ENCODE measurements around the gene CEP72. TPM values are rescaled to one million over a fixed set of nuclear protein-coding genes. Genes with fewer than 3 reads are reported as not detected.

The CEP72 gene
- total RNA-seq, 1 experiment from 2014 or later, result 24.8 TPM

- no peak overlapping the region for H3K56ac ChIP-seq (ENCODE audit: insufficient read length, low read depth, low read length)
- no peak overlapping the region for H2BK120ac ChIP-seq (ENCODE audit: low read depth, low read length, poor library complexity, severe bottlenecking)
- no peak overlapping the region for H3K4ac ChIP-seq (ENCODE audit: low read depth, low read length)
- no peaks in the 10 kb centered on the region for H3K23me2 ChIP-seq (ENCODE audit: insufficient read length, low read depth, low read length, poor library complexity, severe bottlenecking)
- H3K9ac ChIP-seq (ENCODE audit: extremely low read depth, insufficient read length, low read length), result no peak overlapping the region
- no peak overlapping the region for H3K23ac ChIP-seq (ENCODE audit: insufficient read length, low read depth, low read length)
- no peaks in the 10 kb centered on the region for H3K9me3 ChIP-seq (ENCODE audit: control insufficient read depth, low read depth, low read length)
- TF ChIP-seq CTCF (conservative IDR thresholded peaks at IDR 0.05), result no peak
- H4K91ac ChIP-seq (ENCODE audit: insufficient read length, low read depth, low read length), result no peak overlapping the region
- H2AFZ ChIP-seq (ENCODE audit: low read length), result no peak overlapping the region
- Mint-ChIP-seq H3K27ac (peak overlapping the region in 1 of 3 experiments; percentile 57; a peak in 1 of 7 replicates), H3K27me3 (ENCODE audit: low read depth) (peaks cover 22% of the 10 kb centered on the region), H3K4me1 (peaks cover 2 to 9% of the 10 kb centered on the region in 2 experiments), H3K9me3 (peaks cover under 1 to 2% of the 10 kb centered on the region in 2 experiments; a peak in 4 of 5 replicates), H3K36me3 (ENCODE audit: insufficient read depth in 1 of 3, low read depth in 3 of 3) (peaks cover 2% of the 10 kb centered on the region in 3 experiments; a peak in 5 of 7 replicates), H3K4me3 (no peak overlapping the region; a peak in 1 of 5 replicates)
- H3K18ac ChIP-seq (ENCODE audit: insufficient read length, low read depth, low read length), result no peak overlapping the region
- 0 out of 2 replicates have a peak, but pooled peaks cover 3% of the 10 kb centered on the region for H3K27me3 ChIP-seq (ENCODE audit: insufficient read depth, low read length)
- no peak overlapping the region for H2BK20ac ChIP-seq (ENCODE audit: low read depth, low read length, poor library complexity, severe bottlenecking)
- no peak overlapping the region for H3T11ph ChIP-seq (ENCODE audit: low read length)
- no peak overlapping the region for H4K5ac ChIP-seq (ENCODE audit: insufficient read length, low read depth, low read length)
- H3K4me2 ChIP-seq (ENCODE audit: insufficient read depth, insufficient read length, low read length), result no peak overlapping the region
- H3K4me1 ChIP-seq (ENCODE audit: insufficient read depth, low read length), result no peaks in the 10 kb centered on the region
- no peak overlapping the region for H2BK15ac ChIP-seq (ENCODE audit: low read depth, low read length)
- H3K27ac ChIP-seq (ENCODE audit: insufficient read length, low read depth, low read length), result no peak overlapping the region
- H3K14ac ChIP-seq (ENCODE audit: insufficient read depth, low read length), result no peak overlapping the region; the same call in 1 of the 2 replicates
- H3K79me2 ChIP-seq (ENCODE audit: insufficient read depth, low read length), result peaks cover 3% of the 10 kb centered on the region; the same call in 1 of the 2 replicates
- no peak overlapping the region for H2AK5ac ChIP-seq (ENCODE audit: insufficient read length, low read length)
- WGBS (ENCODE audit: extremely low coverage, insufficient read length, low lambda C conversion rate), result no CpG with 5 or more reads among the region's 37 CpGs
- H4K8ac ChIP-seq (replicated peaks; ENCODE audit: insufficient read length, low read depth, low read length), result no peak overlapping the region
- no peak for DNase-seq
- H2BK12ac ChIP-seq (ENCODE audit: insufficient read length, low read depth, low read length), result no peak overlapping the region
- H4K20me1 ChIP-seq (ENCODE audit: control insufficient read depth, insufficient read depth, insufficient read length), result no peaks in the 10 kb centered on the region
- no peaks in the 10 kb centered on the region for H3K79me1 ChIP-seq (ENCODE audit: insufficient read depth, low read depth, low read length, poor library complexity, severe bottlenecking)
- H2BK5ac ChIP-seq (ENCODE audit: insufficient read length, low read length), result no peak overlapping the region
Observed at GRCh38 chr5:607541-608428, 4.4 kb upstream of the CEP72 start.

All from H9 (cell line).